ENCODE measurements around the gene PITRM1.
A peak's percentile ranks its signal among the peaks of the same experiment; 100 is the strongest.

Gene PITRM1

DNA sequence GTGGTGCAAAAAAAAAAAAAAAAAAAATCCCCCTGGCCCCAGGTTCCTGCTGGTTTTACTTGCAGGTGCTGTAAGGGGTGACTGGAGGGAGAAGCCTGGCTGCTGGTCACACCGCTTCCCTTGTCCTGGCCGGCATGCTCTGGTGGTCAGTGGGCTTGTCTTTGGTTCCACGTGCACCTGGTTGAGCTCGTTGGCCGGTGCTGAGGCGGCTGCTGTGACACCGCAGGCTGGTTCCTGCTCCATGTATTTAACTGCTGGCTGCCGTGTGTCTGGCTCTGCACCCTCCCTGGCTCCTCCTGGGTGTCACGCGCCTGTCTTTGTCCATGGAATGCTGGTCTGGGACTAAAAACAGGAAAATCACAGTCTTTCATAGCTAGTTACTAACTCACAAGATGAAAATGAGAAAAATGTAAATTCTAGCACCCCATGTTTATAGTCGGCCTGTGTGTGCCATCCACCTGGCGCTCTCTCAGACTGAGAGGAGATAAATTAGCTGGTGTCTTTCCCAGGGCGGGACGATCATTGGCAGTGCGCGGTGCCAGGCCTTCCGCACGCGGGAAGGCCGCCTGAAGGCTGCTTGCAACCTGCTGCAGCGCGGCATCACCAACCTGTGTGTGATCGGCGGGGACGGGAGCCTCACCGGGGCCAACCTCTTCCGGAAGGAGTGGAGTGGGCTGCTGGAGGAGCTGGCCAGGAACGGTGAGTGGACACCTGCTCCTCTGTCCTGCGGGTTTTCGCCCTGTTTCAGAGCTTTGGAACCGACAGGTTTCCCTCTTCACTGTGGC lies 71.5 kb downstream of the PITRM1 start:
- Mint-ChIP-seq H3K4me1 (no peaks in the 10 kb centered on the region), H3K9me3 (no peaks in the 10 kb centered on the region), H3K27ac (no peak overlapping the region), H3K27me3 (no peaks in the 10 kb centered on the region), H3K36me3 (peaks cover 65% of the 10 kb centered on the region), H3K4me3 (no peak overlapping the region)
- no peak for ATAC-seq

- no peaks in the 10 kb centered on the region for H3K9me3 Mint-ChIP-seq
- no peak overlapping the region for H3K4me3 Mint-ChIP-seq
These were observed 72.3 kb downstream of the PITRM1 start for GRCh38 chr10:3100093-3100792.

DNA sequence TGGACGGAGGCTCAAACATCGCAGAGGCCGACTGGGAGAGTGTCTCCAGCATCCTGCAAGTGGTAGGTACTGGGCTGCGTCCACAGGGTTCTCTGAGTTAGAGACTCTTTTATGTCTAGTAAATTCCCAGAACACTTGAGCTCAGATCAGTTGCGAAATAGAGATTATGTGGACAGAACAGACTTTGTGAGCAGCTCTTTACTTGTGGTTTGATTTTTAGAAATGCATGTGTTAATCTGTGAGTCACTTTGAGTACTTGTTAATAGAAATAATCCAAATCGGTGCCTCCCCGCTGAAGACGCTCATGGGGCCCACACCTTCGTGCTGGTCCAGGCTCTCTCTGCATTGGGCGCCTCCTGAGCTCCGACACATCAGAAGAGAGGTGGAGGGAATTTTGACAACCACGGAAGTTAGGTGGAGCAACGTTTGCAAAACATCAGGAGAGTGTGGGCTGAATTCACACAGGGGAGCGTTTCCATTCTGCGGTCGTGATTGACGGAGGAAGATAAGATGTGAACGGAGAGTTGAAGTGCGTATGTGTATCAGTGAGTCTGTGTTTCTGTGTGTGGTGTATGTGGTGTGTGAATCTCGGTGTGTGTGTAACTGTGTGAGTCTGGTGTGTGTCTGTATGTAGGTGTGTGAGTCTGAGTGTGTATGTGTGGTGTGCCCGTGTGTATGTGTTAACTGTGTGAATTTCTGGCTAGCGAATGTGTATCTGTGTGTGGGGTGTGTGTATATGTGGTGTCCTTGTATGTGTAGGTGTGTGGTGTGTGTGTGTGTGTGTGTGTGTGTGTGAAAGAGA lies 73.1 kb downstream of the PITRM1 start:
- H3K4me1 Mint-ChIP-seq = peaks cover 2% of the 10 kb centered on the region
- H3K27me3 Mint-ChIP-seq = no peaks in the 10 kb centered on the region
- ATAC-seq = no peak
- H3K27ac Mint-ChIP-seq = no peak overlapping the region
- H3K36me3 Mint-ChIP-seq = peaks cover 56% of the 10 kb centered on the region
- H3K9me3 Mint-ChIP-seq = no peaks in the 10 kb centered on the region
- H3K4me3 Mint-ChIP-seq = no peak overlapping the region

More at GRCh38 chr10:3100093-3100792, 72.3 kb downstream of the PITRM1 start:
- ATAC-seq = no peak
- Mint-ChIP-seq H3K36me3 (peaks cover 59% of the 10 kb centered on the region), H3K27ac (no peak overlapping the region), H3K27me3 (no peaks in the 10 kb centered on the region), H3K4me1 (no peaks in the 10 kb centered on the region)

DNA sequence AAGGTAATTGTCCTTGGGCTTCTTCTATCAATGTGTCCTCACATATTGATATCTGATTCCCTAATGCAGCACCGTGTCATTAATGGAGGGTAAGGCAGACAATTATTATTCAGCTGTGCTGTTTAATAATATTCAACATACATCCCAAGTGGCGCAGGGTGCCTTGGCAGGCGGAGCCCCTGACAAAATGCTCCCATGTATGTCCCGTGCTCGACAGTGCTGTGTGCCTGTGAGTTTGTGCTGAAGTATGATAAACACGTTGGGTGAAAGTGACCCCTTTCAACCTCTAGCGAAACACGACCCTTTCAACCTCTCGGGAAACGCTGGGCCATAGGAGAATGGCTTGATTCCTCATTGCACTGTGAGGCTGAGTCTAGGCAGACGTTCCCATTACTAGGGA lies 73.9 kb downstream of the PITRM1 start:
- Mint-ChIP-seq H3K27ac (no peak overlapping the region), H3K9me3 (no peaks in the 10 kb centered on the region), H3K27me3 (no peaks in the 10 kb centered on the region), H3K4me1 (peaks cover 9% of the 10 kb centered on the region), H3K36me3 (peaks cover 56% of the 10 kb centered on the region), H3K4me3 (no peak overlapping the region)
- no peak for ATAC-seq

DNA sequence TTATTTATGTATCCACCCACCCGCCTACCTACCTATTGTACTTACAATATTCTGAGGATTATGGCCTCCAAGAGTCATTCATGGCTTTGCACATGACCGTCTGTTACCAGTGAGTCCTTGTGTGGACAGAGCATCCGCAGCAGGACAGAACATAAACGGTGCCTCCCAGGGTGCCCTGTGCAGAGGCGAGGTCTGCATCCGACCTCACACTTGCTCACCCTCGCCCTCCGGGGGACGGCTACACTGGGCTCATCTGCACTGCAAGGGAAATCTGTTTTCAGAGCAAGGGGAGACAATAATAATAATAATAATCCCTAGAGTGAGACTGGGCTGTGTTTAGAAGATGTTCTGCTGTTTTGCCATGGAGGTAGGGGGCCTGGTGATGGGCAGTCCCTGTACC lies 75.4 kb downstream of the PITRM1 start:
- ATAC-seq = no peak
- H3K4me3 Mint-ChIP-seq = no peak overlapping the region
- no peaks in the 10 kb centered on the region for H3K9me3 Mint-ChIP-seq
- peaks cover 53% of the 10 kb centered on the region for H3K36me3 Mint-ChIP-seq
- no peak overlapping the region for H3K27ac Mint-ChIP-seq
- no peaks in the 10 kb centered on the region for H3K27me3 Mint-ChIP-seq
- peaks cover 15% of the 10 kb centered on the region for H3K4me1 Mint-ChIP-seq

GRCh38 chr10:3096149-3096548 lies 76.4 kb downstream of the PITRM1 start:
- Mint-ChIP-seq H3K9me3 (no peaks in the 10 kb centered on the region), H3K4me3 (no peak overlapping the region), H3K27ac (peak overlapping the region; percentile 66), H3K27me3 (no peaks in the 10 kb centered on the region), H3K4me1 (peaks cover 15% of the 10 kb centered on the region), H3K36me3 (peaks cover 52% of the 10 kb centered on the region)
- no peak for ATAC-seq

- peak overlapping the region; percentile 10 for H3K4me3 Mint-ChIP-seq
- H3K9me3 Mint-ChIP-seq = no peaks in the 10 kb centered on the region
- peaks cover 46% of the 10 kb centered on the region for H3K36me3 Mint-ChIP-seq
- peaks cover 15% of the 10 kb centered on the region for H3K4me1 Mint-ChIP-seq
- ATAC-seq = peak; percentile 76
- peak overlapping the region; percentile 66 for H3K27ac Mint-ChIP-seq
- H3K27me3 Mint-ChIP-seq = no peaks in the 10 kb centered on the region
These were observed 77.0 kb downstream of the PITRM1 start for GRCh38 chr10:3095373-3096139.

GRCh38 chr10:3094609-3095036 lies 78.0 kb downstream of the PITRM1 start:
- Mint-ChIP-seq H3K4me3 (no peak overlapping the region), H3K27ac (peak overlapping the region; percentile 37), H3K4me1 (peaks cover 15% of the 10 kb centered on the region), H3K36me3 (peaks cover 44% of the 10 kb centered on the region), H3K9me3 (no peaks in the 10 kb centered on the region), H3K27me3 (no peaks in the 10 kb centered on the region)
- ATAC-seq = no peak

DNA sequence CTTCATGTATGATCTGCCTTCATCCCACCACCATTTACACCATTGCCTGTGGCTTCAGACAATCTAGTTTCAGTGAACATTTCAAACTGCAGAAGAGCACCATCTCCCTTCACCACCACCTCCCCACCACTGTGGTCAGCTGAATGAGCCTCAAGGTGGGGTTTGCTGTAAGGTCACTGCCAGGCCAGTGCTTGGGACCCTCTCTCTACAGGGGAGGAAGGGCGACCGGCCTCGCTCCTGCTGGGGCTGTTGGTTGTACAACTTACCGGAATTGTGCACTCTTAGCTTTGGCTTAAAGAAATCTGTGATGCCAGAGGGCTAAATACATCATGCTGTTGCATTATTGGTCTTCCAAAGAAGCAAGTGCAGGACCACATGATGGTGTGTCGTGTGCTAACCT lies 78.6 kb downstream of the PITRM1 start:
- Mint-ChIP-seq H3K27ac (peak overlapping the region; percentile 37), H3K36me3 (peaks cover 44% of the 10 kb centered on the region), H3K4me3 (no peak overlapping the region), H3K4me1 (peaks cover 15% of the 10 kb centered on the region), H3K27me3 (no peaks in the 10 kb centered on the region), H3K9me3 (no peaks in the 10 kb centered on the region)
- no peak for ATAC-seq

- Mint-ChIP-seq H3K9me3 (no peaks in the 10 kb centered on the region), H3K4me1 (peaks cover 15% of the 10 kb centered on the region), H3K27ac (no peak overlapping the region), H3K36me3 (peaks cover 48% of the 10 kb centered on the region), H3K4me3 (no peak overlapping the region), H3K27me3 (no peaks in the 10 kb centered on the region)
- no peak for ATAC-seq
These were observed 80.7 kb downstream of the PITRM1 start for GRCh38 chr10:3091921-3092320.

DNA sequence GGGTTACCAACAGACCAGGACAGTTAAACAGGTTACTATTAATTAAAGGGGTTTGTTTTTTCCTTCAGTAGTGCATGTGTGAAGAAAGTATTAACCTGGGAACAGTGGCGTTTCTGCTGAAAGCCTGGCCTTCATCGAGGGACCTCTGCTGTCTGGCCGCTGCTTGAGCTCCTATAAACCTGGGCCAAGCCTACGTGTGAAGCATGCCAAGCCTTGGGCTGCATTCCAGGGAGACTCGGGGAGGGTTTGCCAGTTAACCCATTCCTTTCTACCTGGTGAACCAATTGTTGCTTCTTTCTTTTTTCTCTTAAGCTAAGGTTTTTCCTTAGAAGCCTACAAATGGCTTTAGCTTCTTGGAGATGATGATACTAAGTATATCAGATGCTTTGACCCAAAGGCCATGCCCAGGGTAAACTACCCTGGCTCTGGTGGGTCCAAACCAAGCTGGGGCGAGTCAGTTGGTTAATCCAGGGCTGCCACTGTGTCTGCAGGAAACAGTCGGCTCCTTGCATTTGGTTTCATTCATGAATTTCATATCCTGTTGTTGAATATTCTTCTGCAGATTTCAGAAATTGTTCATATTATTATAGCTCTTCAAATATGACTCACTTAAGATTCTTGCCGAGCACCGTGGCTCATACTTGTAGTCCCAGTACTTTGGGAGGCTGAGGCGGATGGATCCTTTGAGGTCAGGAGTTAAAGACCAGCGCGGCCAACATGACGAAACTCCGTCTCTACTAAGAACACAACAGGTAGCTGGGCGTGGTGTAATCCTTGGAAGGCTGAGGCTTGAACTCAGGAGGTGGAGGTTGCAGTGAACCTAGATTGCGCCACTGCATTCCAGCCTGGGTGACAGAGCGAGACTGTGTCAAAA lies 81.4 kb downstream of the PITRM1 start:
- Mint-ChIP-seq H3K4me3 (no peak overlapping the region), H3K9me3 (no peaks in the 10 kb centered on the region), H3K27me3 (no peaks in the 10 kb centered on the region), H3K27ac (no peak overlapping the region), H3K4me1 (peaks cover 15% of the 10 kb centered on the region), H3K36me3 (peaks cover 56% of the 10 kb centered on the region)
- ATAC-seq = no peak

- H3K4me1 Mint-ChIP-seq = peaks cover 15% of the 10 kb centered on the region
- peaks cover 62% of the 10 kb centered on the region for H3K36me3 Mint-ChIP-seq
- H3K27ac Mint-ChIP-seq = no peak overlapping the region
- no peak overlapping the region for H3K4me3 Mint-ChIP-seq
- H3K27me3 Mint-ChIP-seq = no peaks in the 10 kb centered on the region
- no peak for ATAC-seq
- H3K9me3 Mint-ChIP-seq = no peaks in the 10 kb centered on the region
These were observed 82.2 kb downstream of the PITRM1 start for GRCh38 chr10:3090388-3090787.

Measured in stimulated activated memory B cell treated with anti-CD40 and anti-IgM and Interleukin-4, amounts not matched to agents 10 μg/mL and 1 μg/mL and 100 μg/mL, for 72 hours (primary cell).